Colonic mucosa (tissue), 4 donors: ENCODE measurements around the gene KRTAP10-2. TPM values are rescaled to one million over a fixed set of nuclear protein-coding genes. Genes with fewer than 3 reads are reported as not detected.
A peak's percentile ranks its signal among the peaks of the same experiment; 100 is the strongest.

Experiments used
- DNase-seq: peaks from one replicate; pipeline ENCODE4 v3.0.0-alpha.2; 2020
- H3K27ac ChIP-seq: fragments of 200-600 bp; one replicate; pipeline ENCODE4 v1.8.0; 2021
- H3K27me3 ChIP-seq: fragments of 200-600 bp; one replicate; pipeline ENCODE4 v1.8.0; 2021
- H3K36me3 ChIP-seq: fragments of 200-600 bp; one replicate; pipeline ENCODE4 v1.8.0; 2021
- H3K4me1 ChIP-seq: fragments of 200-600 bp; one replicate; pipeline ENCODE4 v1.8.0; 2021; ENCODE audit warnings: mild to moderate bottlenecking
- H3K4me3 ChIP-seq: fragments of 200-600 bp; one replicate; pipeline ENCODE4 v1.8.0; 2021
- H3K9ac ChIP-seq, 2 donors: one replicate each; pipeline ENCODE4 v1.7.0; 2013; ENCODE audit warnings: control low read depth in 2 of 2, low read depth in 2 of 2, low read length in 2 of 2
- H3K9me3 ChIP-seq: fragments of 200-600 bp; one replicate; pipeline ENCODE4 v1.8.0; 2021
- intact Hi-C: fragments of 100-400 bp; cut with DNase I; formaldehyde crosslinking; loops from one replicate; pipeline ENCODE4 v1.14.1; 2022
- total RNA-seq, 2 donors: library from RNA; stranded (reverse); fragmentation: NEBNext Ultra II Directional in 1 of 2; extraction: Animal tissue kit (Norgen Biotek cat#: 25700) in 1 of 2; gene quantifications; one replicate each; pipeline ENCODE4 v1.2.1, GENCODE V29; 2021
- TF ChIP-seq, protein P1 (sequence below): fragments of 200-600 bp; IDR thresholded peaks from one replicate; pipeline ENCODE4 v1.8.0; 2022; ENCODE audit warnings: antibody characterized with exemption, mild to moderate bottlenecking
- donor health status: healthy.
- donor health status: DM: no; HTN: no; CAD: no.
- donor health status: DM: no; HTN: no; CAD: no.

Gene KRTAP10-2
- total RNA-seq, 2 donors from 2014 or later, result not detected

GRCh38 chr21:44512496-44513388, 38.6 kb downstream of the KRTAP10-2 start:
- no peak for DNase-seq
- intact Hi-C loops, result no loop called here
- H3K9ac ChIP-seq, result no peak overlapping the region
- TF ChIP-seq, protein P1, sequence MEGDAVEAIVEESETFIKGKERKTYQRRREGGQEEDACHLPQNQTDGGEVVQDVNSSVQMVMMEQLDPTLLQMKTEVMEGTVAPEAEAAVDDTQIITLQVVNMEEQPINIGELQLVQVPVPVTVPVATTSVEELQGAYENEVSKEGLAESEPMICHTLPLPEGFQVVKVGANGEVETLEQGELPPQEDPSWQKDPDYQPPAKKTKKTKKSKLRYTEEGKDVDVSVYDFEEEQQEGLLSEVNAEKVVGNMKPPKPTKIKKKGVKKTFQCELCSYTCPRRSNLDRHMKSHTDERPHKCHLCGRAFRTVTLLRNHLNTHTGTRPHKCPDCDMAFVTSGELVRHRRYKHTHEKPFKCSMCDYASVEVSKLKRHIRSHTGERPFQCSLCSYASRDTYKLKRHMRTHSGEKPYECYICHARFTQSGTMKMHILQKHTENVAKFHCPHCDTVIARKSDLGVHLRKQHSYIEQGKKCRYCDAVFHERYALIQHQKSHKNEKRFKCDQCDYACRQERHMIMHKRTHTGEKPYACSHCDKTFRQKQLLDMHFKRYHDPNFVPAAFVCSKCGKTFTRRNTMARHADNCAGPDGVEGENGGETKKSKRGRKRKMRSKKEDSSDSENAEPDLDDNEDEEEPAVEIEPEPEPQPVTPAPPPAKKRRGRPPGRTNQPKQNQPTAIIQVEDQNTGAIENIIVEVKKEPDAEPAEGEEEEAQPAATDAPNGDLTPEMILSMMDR, result no peak
- H3K27me3 ChIP-seq, result no peaks in the 10 kb centered on the region
- H3K9me3 ChIP-seq, result no peaks in the 10 kb centered on the region
- no peaks in the 10 kb centered on the region for H3K36me3 ChIP-seq
- no peak overlapping the region for H3K27ac ChIP-seq
- no peak overlapping the region for H3K4me3 ChIP-seq
- no peaks in the 10 kb centered on the region for H3K4me1 ChIP-seq

DNA sequence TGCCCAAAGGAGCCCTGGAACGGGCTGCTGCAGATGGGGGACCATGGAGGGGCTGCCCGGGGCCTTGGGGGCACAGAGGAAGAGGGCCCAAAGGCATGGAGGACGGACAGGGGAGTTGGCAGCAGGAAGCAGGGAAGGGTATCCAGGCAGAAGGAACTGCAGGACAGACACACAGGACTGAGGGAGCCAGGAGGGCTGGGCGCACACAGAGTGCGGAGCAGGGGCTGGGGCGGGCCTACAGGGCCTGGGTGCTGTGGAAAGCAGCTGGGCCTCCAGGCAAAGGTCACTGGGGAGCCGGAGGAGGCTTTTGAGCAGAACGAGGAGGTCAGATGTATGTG, 39.4 kb downstream of the KRTAP10-2 start:
- no peak for DNase-seq
- TF ChIP-seq, protein P1, result no peak

GRCh38 chr21:44511219-44511937, 39.9 kb downstream of the KRTAP10-2 start:
- H3K27ac ChIP-seq, result no peak overlapping the region
- intact Hi-C loops, result no loop called here
- H3K9ac ChIP-seq, result no peak overlapping the region
- no peak overlapping the region for H3K4me3 ChIP-seq
- TF ChIP-seq, protein P1, result no peak
- H3K9me3 ChIP-seq, result no peaks in the 10 kb centered on the region
- no peak for DNase-seq
- no peaks in the 10 kb centered on the region for H3K4me1 ChIP-seq
- H3K27me3 ChIP-seq, result no peaks in the 10 kb centered on the region
- no peaks in the 10 kb centered on the region for H3K36me3 ChIP-seq

More for the DNA sequence above, 39.4 kb downstream of the KRTAP10-2 start:
- Histone ChIP-seq H3K9me3 (no peaks in the 10 kb centered on the region), H3K27ac (no peak overlapping the region), H3K27me3 (no peaks in the 10 kb centered on the region), H3K4me3 (no peak overlapping the region), H3K9ac (no peak overlapping the region), H3K4me1 (no peaks in the 10 kb centered on the region), H3K36me3 (no peaks in the 10 kb centered on the region)
- intact Hi-C loops, result no loop called here

- Histone ChIP-seq H3K27ac (no peak overlapping the region), H3K4me3 (peak overlapping the region; percentile 23), H3K36me3 (no peaks in the 10 kb centered on the region), H3K9ac (no peak overlapping the region), H3K4me1 (no peaks in the 10 kb centered on the region), H3K27me3 (no peaks in the 10 kb centered on the region), H3K9me3 (no peaks in the 10 kb centered on the region)
- TF ChIP-seq, protein P1, result peak; percentile 86
- intact Hi-C loops, result no loop called here
- peak; percentile 70 for DNase-seq
These were observed 40.6 kb downstream of the KRTAP10-2 start for GRCh38 chr21:44510508-44511218.

- DNase-seq, result no peak
- Histone ChIP-seq H3K27ac (no peak overlapping the region), H3K9me3 (no peaks in the 10 kb centered on the region), H3K27me3 (no peaks in the 10 kb centered on the region), H3K9ac (no peak overlapping the region), H3K36me3 (no peaks in the 10 kb centered on the region), H3K4me3 (no peak overlapping the region), H3K4me1 (no peaks in the 10 kb centered on the region)
- intact Hi-C loops, result no loop called here
- TF ChIP-seq, protein P1, result no peak
These were observed 41.2 kb downstream of the KRTAP10-2 start for GRCh38 chr21:44510109-44510507.
